Activated naive CD8-positive, alpha-beta T cell treated with anti-CD3 and anti-CD28 coated beads, Interleukin-2, amount 50 U/mL, for 16 hours (primary cell): ENCODE data around the gene DNAJC11.

ENCODE experiments used
- DNase-seq: peaks from one replicate; pipeline ENCODE4 v3.0.0-alpha.2; 2020; ENCODE audit warnings: low read depth, low spot score

The DNAJC11 gene

DNA sequence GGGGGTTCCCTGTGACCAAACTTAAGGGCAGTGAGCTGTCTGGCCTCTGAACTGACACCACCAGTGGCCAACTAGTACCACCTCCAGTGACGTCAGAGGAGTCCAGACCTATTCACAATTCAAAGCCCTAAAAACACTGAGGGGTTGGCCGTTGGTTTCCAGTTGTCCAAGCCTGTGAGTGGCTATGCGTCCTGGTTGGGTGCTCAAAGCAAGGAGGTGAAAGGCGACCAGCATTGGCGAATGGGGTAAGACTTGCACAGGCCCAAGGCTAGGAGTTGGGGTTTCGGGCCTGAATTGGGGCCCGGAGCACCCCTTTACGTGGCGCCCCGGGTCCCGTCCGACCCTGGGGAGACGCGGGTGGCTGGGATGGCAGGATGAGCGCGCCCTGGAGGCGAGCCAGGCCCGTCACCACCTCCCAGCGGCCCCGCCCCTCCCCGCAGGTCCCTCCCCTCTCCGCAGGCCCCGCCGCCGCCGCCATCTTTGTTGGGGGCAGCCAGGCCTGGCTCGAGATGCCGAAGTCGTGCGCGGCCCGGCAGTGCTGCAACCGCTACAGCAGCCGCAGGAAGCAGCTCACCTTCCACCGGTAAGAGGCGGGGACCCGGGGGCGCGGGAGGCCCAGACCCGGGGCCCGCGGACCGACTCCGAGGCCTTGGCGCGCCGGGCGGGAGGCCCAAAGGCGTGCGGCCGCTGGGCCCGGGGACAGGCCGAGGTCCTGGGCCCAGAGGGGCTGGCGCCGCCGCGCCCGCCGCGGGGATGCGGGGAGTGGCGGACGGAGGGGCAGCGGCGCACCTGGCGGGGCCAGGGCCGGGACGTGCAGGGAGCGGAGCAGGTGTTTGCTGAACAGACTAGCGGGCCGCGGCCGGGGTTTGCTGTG, 76.7 kb downstream of the DNAJC11 start, which contains the start of gene THAP3:
Gene THAP3 (plus strand): TSS at position 159 of the 874 bp plus-strand sequence. CDS start 351 bp downstream, at position 510.
- peak; percentile 75 for DNase-seq

DNA sequence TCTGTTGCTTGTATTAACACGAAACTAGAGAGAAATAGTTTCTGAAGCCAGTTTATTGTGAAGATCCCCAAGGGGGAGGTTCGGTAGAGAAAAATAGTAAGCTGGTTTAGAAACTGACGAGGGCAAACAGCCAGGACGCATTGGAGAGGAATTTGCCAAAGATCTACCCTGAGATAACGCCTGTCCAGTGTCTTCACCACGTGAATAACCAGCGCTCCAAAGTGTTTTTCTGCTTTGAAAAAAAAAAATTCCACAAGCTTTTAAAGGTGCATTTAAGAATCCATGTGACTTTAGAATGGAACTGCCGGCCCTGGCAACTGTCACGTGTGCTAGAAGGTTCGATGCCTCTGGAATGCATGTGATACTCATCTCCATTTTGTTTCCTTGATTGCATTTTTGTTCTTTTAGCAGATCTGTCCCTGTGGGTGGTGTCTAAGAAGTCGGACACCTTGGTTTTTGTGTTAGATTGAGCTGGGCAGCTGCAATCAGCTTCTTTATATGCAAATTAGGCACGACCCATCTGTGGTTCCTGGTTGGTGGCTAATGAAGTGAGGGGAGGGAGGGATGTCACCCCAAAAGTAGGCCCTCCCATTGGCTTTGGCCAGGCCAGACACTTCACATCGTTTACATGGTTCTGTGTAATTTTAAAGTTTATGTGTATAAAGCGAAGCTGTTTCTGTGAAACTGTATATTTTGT, 78.2 kb downstream of the DNAJC11 start:
- no peak for DNase-seq

DNA sequence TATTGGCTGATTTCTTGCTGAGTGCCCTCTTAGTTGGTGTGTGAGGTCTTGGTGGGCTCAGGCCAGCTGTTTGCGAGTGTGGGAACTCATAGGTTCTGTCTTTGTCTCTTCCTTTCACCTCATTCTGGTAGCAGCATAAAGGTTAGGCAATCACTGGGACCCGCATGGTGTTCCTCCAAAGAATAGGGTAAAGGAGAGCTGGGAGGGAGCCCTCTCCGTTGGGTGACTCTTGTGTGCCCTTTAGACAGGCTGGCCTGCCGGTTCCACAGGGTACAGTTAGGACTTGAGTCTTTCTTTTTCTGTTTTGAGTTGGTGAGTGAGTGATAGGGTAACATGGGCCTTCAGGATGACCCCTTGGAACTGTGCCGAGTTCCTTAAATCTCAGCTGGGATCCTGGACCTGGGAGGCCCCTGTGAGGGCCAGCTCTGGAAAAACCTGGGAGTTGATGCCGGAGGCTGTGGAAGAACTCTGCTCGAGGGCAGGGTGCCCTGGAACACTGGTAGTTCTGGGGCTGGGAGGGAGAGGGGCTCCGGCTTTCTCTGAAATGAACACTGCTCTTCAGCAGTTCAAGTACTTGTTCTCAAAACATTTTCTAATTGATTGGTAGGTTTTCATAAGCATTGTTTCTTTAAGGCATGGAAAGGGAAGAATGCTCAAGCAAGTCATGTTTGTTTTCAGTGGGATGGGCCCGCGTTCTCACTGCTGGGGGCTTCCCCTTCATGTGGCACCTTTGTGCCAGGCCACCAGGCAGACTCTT, 79.0 kb downstream of the DNAJC11 start:
- no peak for DNase-seq

DNA sequence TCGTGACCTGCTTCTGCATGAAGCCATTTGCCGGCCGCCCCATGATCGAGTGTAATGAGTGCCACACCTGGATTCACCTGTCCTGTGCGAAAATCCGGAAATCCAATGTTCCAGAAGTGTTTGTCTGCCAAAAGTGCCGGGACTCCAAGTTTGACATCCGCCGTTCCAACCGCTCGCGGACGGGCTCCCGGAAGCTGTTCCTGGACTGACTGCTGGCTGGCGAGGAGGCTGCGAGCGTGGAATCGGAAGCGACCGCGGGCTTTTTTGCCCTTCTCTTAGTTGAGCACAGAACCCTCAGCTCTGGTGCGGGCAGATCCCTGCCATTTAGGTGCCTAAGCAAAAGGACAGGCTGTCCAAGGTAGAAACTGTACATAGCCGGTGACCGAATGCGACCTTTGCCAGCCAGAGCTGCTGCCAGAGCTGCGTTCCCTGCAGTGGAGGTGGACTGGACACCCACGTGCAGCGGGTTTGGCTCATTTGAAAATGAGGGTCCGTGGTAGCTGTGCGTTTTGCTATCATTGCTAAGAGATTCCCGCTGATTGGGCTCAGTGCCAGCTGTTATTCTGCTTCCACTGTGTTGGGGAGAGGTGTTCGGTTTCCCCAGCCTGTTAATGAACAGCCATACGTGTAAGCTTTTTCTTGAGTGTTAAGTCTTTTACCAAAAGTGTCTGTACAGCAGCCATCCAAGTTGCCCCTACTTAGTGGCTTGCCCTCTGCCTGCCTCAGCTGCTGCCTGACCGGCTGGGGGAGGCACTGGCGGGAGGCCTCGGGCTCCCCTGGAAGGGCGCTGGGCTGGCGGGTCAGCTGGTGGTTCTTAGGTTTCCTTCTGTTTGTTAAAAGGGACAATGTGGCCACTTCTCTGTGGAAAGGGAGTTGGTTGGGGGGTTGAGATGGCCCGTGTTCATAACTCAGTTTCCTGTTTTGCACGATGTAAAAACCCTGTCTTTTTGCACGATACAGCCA, 79.9 kb downstream of the DNAJC11 start:
- DNase-seq = no peak

DNA sequence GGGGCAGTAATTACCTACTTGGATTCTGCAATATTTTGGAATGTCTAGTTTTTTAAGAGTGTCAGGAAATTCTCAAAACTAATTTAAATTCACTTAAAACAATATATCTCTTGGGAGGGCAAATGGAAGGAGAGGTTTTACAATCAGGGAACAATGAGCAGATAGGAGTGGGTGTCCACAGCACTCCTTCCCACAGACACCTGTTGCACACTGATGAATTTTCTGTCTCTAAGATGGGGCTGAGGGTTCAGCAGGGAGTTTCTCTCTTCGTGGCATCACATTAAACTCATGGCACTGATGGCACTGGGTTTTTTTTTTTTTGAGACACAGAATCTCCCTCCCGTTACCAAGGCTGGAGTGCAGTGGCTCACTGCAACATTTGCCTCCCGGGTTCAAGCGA, 82.6 kb downstream of the DNAJC11 start:
- no peak for DNase-seq

DNA sequence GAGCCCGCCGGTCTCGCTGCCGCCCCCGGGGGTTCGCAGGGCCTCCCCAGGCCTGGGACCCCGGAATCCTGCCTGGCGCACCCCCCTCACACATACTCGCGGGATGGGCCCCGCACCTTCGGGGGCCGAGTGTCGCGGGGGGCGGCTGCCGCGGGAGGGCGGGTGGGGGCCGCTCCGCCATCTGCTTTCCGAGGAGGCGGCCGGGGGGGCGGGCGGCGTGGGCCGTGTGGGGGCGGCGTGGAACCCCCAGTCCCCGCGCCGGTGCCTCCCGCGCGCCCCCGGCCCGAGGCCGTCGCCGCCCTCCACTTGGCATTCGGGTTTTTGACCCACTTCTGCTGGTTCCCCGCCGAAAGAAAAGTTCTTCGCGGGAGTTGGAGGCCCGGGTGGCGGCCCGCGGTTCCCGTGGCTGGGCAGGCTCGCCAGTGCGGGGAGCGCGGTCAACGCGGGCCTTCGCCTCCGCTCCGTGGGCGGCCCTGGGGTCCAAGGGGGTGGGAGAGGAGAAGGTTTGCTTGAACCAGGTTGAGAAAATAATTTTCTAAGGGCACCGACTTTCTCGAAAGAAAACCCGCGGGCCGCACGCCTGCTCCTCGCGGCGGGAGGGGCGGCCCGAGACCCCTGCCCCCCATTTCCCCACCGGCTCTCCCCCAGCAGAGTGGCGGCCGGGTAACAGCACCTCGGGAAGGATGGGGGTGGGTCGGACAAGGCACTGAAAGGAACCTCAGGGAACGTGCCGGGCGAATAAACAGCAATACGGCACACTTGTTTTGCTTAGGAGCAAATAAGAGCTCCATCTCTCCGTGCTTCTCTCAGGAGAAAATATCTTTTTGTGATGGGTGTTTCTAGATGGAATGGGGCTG, 86.5 kb downstream of the DNAJC11 start:
- no peak for DNase-seq

DNA sequence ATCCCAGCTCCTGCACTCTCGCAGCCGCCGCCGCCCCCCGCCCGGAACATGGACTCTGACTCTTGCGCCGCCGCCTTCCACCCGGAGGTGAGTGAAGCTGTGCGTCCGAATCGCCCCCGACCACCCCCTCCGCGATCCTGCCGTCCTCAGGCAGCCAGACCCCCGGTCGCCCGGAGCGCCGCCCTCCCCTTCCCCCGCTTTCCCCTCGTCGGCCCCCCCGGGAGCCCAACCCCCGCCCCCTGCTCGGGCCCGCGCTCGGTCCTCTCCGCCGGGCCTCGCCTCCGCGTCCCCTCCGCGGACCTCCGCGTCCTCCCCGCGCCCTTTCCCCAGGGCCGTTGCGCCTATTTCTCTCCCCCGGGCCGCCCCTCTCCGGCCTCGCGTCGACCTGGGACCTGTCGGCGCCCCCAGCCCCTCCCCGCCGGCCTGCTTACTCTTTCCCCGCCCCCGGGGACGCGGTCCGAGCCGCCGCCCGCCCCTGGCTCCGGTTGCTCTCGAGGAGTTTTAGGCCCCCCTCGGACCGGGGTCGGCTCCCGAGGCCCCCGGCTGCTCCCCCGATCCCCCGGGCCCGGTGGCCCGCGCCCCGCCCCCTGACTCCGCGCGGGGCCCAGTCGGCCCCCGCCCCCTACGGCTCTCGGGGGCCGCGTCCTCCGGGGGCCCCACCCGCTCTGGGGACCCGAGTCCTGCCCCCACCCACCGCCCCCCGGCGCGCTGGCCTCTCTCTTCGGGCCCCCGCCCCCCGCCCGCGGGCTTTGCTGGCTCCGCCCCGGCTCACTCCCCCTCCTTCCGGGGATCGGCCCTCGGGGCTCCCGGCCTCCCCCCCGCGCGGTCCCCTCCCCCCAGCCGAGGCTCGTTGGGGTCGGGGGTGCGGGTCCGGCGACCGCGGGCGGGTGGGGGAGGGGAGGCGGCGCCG, 87.3 kb downstream of the DNAJC11 start:
- peak; percentile 30 for DNase-seq

DNA sequence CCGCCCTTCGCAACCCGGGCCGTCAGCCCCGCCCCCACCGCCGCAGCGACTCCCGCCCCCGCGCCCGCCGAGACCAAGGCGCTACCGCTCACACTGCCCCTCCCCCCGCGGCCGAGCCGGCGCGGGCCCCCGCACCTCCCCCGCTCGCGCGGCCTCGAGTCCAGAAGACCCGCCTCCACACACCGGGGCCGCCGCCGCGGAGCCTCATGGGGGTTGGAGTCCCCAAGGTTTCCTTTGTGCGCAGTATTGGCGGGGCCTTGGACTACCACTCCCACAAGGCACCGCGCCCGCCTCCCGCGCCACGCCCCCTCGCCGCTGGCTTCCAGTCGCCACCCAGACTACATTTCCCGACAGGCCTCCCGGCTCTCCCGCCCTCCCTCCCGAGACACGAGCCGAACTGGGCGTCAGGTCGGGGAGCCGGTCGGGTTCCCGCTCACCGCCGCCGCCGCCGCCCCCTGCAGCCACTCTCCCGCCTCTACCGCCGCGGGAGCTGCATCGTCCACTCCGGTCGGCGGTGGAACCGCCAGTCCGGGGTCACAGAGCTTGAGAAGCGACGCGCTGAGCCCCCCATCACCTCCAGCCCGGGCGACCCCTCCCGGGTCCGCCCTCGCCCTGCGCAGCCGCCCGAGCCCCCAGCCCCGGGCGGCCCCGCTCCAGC, 88.1 kb downstream of the DNAJC11 start, which contains the start of gene PHF13:
Gene PHF13 (plus strand): TSS at position 371 of the 658 bp plus-strand sequence. CDS start 336 bp downstream, outside the sequence.
- peak; percentile 98 for DNase-seq

DNA sequence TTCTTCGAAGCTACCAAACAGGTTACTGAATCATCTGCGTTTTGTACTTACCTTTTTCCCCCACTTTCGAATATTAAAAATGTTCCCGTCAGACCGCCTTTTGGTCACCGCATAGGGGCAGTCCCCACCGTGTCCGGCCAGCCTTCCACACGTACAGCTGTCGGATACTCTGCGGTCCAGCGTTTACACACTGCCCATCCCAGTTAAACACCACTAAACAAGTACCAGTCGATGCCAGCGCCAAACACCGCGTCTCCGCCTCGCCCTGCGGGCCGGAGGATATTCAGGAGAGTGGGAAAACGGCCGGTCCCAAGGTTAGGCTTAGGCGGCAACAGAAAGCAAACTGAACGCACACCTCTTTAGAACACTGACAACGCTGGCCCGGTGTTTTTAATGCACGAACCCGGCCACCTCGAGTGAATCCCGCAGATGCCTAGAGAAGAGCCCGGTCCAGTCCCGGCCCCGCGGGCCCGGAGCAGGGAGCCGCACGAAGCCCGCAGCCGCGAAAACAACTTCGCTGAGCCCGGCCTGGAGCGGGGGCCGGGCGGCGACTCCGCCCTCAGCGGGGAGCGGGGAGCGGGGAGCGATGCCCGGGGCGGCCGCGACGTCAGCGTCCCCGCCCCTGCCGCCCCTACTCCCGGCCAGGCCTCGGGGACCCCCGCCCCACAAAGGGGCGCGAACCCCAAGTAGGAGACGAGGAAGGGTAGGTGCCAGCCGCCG, 88.8 kb downstream of the DNAJC11 start:
- no peak for DNase-seq

DNA sequence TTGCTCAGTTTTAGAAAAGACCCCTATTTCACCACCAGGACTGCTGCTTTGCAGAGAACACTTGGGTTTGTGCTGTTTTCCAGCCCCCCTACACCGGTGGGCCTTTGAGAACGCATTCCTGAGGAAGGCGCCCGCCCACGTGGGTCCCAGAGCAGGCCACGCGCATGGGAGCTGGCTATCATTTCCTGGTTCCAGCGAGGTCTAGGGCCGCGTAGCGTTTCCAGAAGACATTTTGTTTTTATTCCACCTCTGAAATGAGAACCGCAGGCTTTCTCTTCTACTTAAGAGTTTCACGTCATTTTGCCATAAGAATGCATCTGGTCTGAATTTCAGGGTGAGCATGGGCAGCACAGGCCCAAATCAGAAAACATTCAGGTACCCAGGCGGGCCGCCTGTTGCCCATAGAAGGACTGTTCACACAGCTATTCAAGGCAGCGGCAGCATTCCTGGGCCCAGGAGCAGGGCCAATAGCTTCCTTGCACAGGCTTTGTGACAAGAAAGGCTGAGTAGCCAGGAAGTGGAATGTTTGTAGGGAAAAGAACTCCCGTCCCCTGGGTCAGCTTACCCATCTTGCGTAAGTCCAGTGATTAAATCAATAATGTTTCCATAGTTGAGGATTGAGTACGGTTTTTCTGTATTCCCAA, 97.6 kb downstream of the DNAJC11 start:
- no peak for DNase-seq

DNA sequence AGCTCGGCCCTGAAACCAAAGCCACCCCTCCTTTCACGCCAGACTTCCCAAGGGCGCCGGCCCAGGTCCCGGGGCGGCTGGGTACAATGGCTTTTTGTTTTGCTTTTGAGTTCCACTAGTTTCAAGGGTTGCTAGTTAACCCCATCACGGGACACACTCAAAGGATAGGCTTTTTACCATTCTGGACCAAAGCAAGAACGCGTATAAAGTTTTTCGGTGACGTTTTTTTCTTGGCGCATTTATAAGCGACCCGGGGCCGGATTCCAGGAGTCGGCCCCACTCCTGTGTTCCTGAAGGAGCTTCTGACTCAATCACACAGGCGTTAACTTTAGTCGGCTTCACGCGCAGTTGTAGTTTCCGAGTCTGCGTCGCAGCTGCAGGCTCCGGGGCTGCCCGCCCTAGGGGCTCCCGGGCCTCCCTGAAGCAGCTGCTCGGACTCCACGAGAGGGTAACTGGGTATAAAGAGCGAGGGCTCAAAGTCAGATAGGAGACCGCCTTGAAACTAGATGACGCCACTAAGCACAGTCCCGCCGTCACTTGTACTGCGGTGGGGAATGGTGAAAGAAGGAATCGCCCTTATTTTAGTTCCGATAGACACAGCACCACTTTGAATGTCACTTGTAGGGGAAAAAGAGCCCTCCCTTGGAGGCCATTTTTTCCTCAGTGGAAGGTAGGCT, 98.2 kb downstream of the DNAJC11 start:
- DNase-seq = peak; percentile 21

DNA sequence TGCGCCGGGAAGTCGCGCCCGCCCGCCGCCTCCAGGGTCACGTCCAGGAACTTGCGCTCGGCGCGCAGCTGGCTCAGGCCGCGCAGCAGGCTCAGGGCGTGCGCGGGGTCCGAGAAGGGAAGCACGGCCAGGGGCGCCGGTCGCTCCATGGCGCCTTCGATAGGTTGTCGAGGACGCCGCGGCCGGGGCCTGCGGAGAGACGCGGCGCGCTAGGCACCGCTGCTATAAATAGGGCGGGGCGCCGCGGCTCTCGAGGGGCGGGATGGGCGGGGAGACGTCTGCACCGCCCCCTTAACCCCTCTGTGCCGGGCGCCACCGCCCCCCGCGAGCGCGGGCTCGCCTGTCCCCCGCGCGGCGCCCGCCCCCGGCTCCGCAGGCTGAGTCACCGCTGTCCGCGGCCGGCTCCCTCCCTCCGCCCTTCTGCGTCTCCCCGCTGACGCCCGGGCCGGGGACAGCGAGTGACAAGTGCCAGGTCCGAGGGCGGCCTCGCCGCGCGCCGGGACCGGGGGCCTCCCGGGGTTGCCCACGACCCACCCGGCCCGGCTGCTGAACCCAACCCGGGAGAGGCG, 98.9 kb downstream of the DNAJC11 start, which contains the start of gene KLHL21:
Gene KLHL21 (minus strand): TSS at position 201 of the 569 bp plus-strand sequence. CDS start 52 bp downstream, at position 149.
- DNase-seq = peak; percentile 68

DNA sequence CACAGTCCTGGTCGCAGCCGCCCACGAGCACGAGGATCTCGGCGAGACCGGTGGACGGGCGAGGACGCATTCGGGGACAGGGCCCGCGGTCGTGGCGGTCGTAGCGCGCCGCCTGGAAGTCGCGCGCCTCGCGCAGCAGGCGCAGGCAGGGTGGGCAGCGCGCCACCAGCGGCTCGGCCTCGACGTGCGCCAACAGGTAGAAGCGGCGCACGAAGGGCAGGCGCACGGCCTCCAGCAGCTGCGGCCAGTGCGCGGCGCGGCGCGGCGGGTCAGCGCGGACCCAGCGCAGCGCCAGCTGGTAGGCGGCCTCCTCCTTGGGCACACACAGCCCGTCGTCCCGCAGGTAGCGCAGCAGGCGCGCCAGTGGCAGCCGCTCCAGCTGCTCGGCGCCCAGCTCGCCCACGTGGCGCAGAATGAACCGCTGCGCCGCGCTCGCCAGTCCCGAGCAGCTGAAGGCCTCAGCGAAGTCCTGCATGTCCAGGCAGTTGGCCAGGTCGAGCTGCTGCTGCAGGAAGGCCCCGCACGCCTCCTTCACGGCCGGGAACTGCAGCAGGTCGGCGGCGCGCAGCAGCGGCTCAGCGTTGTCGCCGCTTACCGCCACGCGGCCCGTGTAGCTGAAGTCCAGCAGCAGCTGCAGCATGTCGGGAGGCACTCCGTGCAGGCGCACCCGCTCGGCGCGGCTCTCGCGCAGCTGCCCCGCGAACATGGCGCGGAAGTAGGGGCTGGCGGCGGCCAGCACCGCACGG, 99.5 kb downstream of the DNAJC11 start:
- DNase-seq = no peak

DNA sequence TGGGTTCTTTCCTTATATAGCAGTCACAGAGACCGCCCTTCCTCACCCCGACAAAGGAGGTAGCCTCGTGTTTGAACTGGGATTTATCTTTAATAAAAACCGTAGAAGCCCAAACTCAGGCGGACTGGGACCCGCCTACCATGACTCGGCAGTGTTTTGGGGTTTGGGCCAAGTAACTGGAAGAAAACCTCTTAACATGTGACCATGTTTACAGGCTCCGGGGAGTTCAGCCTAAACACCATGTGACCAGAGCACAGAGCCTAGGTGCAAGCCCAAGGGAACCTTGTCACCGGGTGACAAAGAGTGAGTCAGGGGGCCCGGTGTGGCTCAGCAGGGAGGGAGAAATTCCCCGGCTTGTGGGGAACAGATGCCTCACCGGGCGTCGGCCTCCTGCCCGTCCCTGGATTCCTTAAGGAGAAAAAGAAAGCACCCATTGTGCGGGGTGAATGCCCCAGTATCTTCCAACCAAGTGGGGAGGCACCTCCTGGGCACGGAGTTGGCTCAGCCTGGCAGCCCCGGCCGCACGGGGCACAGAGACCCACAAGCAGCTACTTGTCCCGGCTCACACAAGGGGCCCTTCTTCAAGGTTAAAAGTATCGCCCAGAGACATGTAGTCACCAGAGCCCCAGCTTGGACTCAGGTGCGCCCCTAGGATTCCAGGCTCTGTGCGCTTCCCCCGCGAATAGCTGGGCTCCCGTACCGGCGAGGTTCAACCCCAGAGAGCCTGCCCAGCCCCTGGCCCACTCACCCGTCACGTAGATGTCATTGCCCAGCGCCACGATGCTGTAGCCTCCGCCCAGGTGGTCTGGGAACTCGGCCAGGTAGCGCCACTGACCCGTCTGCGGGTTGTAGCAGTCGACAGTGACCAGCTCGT, 100.3 kb downstream of the DNAJC11 start:
- peak; percentile 65 for DNase-seq
